COLO829 (cell line): ENCODE data around the gene ZNF516.

Experiments
- DNase-seq: peaks from one replicate; pipeline ENCODE4 v3.0.0; 2012; ENCODE audit warnings: low spot score

The ZNF516 gene

GRCh38 chr18:76363436-76364120 is 131.5 kb downstream of the ZNF516 start:
- no peak for DNase-seq

GRCh38 chr18:76362676-76363075 is 132.4 kb downstream of the ZNF516 start:
- DNase-seq: no peak

GRCh38 chr18:76361219-76361618 is 133.8 kb downstream of the ZNF516 start:
- no peak for DNase-seq

GRCh38 chr18:76359909-76360308 is 135.1 kb downstream of the ZNF516 start:
- DNase-seq: no peak

- no peak for DNase-seq
Observed at GRCh38 chr18:76358774-76359173, 136.3 kb downstream of the ZNF516 start.

GRCh38 chr18:76357585-76358260 is 137.3 kb downstream of the ZNF516 start:
- DNase-seq: no peak

GRCh38 chr18:76357174-76357573 is 137.9 kb downstream of the ZNF516 start:
- no peak for DNase-seq

GRCh38 chr18:76356666-76357065 is 138.4 kb downstream of the ZNF516 start:
- DNase-seq: no peak

- DNase-seq: no peak
Observed at GRCh38 chr18:76354348-76354747, 140.7 kb downstream of the ZNF516 start.

GRCh38 chr18:76353500-76353899 is 141.5 kb downstream of the ZNF516 start:
- no peak for DNase-seq

- no peak for DNase-seq
Observed at GRCh38 chr18:76353046-76353445, 142.0 kb downstream of the ZNF516 start.

GRCh38 chr18:76351961-76352581 is 143.0 kb downstream of the ZNF516 start:
- DNase-seq: no peak

GRCh38 chr18:76350134-76351025 is 144.7 kb downstream of the ZNF516 start:
- DNase-seq: no peak

- peak; percentile 70 for DNase-seq
Observed at GRCh38 chr18:76349067-76349715, 145.9 kb downstream of the ZNF516 start.

- no peak for DNase-seq
Observed at GRCh38 chr18:76348267-76349066, 146.6 kb downstream of the ZNF516 start.

- no peak for DNase-seq
Observed at GRCh38 chr18:76347341-76347740, 147.7 kb downstream of the ZNF516 start.

- DNase-seq: no peak
Observed at GRCh38 chr18:76346490-76347130, 148.4 kb downstream of the ZNF516 start.

GRCh38 chr18:76345901-76346300 is 149.1 kb downstream of the ZNF516 start:
- no peak for DNase-seq

- DNase-seq: no peak
Observed at GRCh38 chr18:76343938-76344569, 151.0 kb downstream of the ZNF516 start.

GRCh38 chr18:76340410-76340809 is 154.6 kb downstream of the ZNF516 start:
- DNase-seq: no peak
